Tibial nerve (tissue), 3 donors: ENCODE data around the gene MTUS2.

ENCODE experiments used
- CTCF ChIP-seq, 5 experiments: fragments of 200-600 bp in 3 of 5; fragments of 450-650 bp in 2 of 5; sonication (generic) in 3 of 5; IDR thresholded peaks; one replicate each; pipeline ENCODE4 v1.5.1; 2016 to 2019; ENCODE audit warnings: antibody characterized with exemption in 5 of 5, mild to moderate bottlenecking in 3 of 5, moderate library complexity in 2 of 5
- POLR2A ChIP-seq, 2 donors: fragments of 450-650 bp; IDR thresholded peaks; one replicate each; pipeline ENCODE4 v1.6.1; 2017; ENCODE audit warnings: antibody characterized with exemption in 2 of 2, mild to moderate bottlenecking in 2 of 2, moderate library complexity in 2 of 2

- TF ChIP-seq CTCF (IDR thresholded peaks at IDR 0.05): no peak
- TF ChIP-seq POLR2A (IDR thresholded peaks at IDR 0.05): no peak
These were observed 46.8 kb downstream of the MTUS2 start for GRCh38 chr13:28866932-28867331.
